GM21526 (cell line): Measurements from ENCODE around the gene BRD3OS.

ENCODE experiments used
- ATAC-seq: cut with Tn5 transposase; IDR thresholded peaks from one replicate; pipeline ENCODE4 v1.9.1; 2021; ENCODE audit warnings: moderate library complexity; ENCODE audit not compliant: unreplicated experiment, low FRiP score

Gene BRD3OS

DNA sequence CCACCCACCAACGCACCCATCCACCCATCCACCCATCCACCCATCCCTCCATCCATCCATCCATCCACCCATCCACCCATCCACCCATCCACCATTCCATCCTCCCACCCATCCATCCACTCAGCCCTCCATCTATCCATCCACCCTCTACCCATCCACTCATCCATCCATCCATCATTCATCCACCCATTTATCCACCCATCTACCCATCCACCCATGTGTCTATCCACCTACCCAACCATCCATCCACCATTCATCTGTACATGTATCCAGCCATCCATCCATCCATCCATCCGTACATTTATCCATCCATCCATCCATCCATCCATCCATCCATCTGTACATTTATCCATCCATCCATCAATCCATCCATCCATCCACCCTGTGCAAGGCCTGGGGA is 22.0 kb upstream of the BRD3OS start:
- ATAC-seq: no peak

DNA sequence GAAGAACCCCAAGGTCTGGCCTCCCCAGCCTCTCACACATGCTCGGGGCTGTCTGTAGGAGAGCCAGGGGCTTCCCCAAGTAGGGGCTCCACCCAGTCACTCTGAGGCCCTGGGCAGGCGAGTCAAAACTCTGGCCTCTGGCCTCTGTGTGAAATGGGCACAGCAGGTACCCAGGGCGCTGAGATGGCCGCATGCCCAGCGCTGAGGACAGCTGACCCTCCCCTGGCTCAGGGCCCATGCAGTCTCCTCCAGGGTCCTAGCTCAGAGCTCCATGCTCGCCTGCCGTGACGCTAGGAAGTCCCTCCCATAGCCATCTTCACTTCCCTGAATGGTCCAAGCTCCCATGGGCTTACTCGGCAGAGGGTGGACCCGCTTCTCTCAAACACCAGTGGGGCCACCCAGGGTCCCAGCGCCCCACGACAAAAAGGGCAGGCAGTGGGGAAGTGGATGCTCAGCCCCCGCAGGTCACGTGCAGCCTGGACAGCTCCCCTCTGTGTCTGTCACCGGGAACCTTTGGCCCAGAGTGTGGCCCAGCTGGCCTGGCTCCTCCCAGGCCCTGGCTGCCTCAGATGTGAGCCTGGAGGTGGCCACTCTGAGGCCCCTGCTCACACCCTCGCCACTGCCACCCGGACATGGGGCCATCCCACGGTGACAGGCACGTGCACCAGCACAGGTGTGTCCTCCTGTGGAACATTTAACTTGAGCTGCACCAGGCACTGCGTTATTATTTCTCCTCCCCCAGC is 21.0 kb upstream of the BRD3OS start:
- ATAC-seq: no peak

DNA sequence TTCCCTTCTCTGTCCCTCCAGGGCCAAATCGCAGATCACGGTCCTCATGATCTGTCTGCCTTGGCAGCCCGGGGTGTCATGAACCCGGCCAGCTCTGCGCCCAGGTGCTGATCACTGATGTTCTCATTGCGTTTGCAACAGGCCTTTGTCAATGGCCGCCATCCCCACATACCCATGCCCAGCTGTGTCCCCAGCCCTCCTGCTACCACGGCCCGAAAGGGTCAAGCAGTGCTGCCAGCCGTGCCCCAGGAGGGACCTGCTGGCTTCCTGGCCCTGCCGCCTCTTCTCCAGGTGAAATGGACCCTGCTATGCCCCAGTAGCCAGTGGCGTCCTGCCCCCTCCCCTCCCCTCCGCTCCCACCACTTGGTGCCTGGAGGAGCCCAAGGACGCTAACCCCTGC is 20.4 kb upstream of the BRD3OS start:
- no peak for ATAC-seq

- no peak for ATAC-seq
Measured at GRCh38 chr9:134005381-134005780, 19.9 kb upstream of the BRD3OS start.

GRCh38 chr9:134007150-134007549 is 18.1 kb upstream of the BRD3OS start:
- no peak for ATAC-seq

GRCh38 chr9:134007571-134007970 is 17.7 kb upstream of the BRD3OS start:
- ATAC-seq: no peak

GRCh38 chr9:134010310-134011173 is 14.7 kb upstream of the BRD3OS start:
- ATAC-seq: no peak

- ATAC-seq: no peak
Measured at GRCh38 chr9:134011401-134011800, 13.9 kb upstream of the BRD3OS start.

DNA sequence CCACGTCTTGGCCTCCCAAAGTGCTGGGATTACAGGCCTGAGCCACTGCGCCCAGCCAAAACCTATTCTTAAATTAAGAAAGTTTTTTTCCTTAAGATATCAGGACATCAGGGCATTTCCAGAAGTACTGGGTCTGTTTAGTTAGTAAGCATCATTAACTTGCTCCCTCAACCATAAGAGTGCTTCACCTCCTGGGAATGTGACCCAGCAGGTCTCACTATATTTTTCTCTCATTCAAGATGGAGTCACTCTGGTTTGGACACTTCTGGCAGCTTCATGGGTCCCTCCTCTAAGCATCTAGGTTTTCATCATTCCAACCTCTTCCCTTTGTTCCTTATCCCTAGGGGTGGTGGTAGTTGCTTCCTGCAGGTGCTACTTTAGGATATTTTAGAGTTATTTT is 10.3 kb upstream of the BRD3OS start:
- no peak for ATAC-seq

- ATAC-seq: no peak
Measured at GRCh38 chr9:134024214-134024792, 978 bp upstream of the BRD3OS start.

GRCh38 chr9:134025606-134026541 is 593 bp downstream of the BRD3OS start:
- peak; percentile 20 for ATAC-seq

DNA sequence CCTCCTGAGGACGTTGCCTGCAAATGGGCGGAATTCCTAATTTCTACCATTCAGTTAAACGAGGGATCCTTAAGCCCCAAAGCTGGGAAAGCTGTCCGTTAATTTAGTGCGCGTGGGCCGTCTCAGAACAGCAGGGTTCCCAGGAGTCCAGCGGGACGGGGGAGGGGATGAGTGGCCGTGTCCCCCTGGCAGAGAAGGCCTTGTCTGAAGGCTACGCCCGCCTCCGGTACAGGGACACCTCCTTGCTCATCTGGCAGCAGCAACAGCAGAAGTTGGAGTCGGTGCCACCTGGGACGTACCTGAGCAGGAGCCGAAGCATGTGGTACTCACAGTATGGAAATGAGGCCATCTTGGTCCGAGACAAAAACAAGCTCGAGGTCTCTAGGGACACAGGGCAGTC is 1.3 kb downstream of the BRD3OS start:
- ATAC-seq: no peak

DNA sequence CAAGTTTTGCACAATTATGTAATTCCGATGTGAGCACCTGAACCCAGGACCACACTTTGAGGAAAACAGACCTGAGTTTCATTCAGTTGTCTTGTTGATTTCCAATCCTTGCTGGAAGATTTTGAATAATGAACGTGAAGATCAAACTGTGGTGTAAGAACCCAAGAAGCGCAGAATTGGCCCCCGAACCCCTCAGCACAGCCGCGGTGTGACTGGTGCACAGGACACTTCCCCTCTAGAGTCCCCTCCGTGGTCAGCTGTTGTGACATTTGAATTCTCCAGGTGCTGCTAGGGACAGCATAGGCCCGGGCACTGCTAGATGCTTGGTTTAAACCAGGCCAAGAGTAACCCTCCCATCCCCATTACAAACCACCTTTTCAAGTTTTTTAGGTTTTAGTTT is 1.7 kb downstream of the BRD3OS start:
- no peak for ATAC-seq

DNA sequence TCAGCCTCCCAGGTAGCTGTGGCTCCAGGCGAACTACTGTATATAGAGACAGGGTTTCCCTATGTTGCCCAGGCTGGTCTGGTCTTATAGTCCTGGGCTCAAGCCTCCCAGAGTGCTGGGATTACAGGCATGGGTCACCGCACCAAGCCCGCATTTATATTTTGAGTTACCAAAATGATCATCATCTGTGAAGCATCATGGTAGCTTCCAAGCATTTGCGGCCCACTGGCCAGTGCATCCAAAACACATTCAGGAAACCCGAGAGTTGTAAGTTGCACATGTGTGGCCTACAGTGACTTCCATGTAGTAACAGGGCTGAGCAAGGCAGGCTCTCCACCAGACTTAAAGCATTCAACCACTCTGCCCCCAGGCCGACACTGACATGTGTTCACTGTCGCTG is 2.3 kb downstream of the BRD3OS start:
- no peak for ATAC-seq

DNA sequence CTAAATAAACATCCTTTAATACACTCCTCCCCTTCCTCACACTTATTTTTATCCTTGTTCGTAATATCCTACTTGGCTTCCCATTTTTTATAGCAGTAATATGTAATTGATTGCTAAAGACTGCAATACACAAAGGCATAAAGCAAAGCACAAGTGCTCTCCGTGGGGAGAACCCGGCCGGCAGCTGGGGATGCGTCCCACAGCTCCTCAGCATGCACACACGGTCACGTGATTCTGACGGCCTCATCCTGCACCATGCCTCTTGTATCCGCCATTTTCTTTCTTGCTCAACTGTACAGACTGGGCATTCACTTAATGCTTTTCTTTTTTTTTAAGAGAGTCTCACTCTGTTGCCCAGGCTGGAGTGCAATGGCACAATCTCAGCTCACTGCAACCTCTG is 2.8 kb downstream of the BRD3OS start:
- no peak for ATAC-seq

- ATAC-seq: no peak
Measured at GRCh38 chr9:134028575-134029247, 3.4 kb downstream of the BRD3OS start.

- ATAC-seq: no peak
Measured at GRCh38 chr9:134029248-134030226, 4.3 kb downstream of the BRD3OS start.

DNA sequence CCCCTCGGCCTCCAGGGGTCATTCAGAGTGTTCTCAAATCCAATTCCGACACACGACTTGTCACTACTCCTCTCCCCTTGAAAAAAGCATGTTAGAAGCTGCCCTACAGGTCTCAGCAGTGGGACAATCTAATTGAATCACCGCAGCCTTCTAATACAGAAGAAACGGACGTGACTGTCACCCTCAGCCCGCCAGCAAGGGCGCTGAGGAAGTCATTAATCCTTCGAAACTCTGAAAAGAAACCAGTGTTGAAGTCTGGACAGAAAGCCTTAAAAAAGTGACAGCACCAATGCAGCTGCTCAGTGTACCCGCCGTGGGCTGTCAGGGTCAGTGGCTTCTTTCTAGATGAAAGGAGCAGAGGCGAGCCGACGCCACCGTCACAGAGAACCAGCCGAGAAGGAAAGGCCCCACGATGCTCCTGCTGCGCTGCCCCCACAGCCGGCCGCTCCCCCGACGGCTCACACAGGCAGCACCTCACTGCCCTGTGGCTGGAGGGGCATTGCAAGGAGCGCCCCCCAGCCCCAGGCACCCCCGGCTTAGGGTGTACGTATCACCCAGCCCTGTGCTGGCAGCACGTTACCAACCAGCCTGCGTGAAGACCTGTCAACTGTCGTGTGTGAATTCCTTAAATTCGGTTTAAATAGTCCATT is 5.7 kb downstream of the BRD3OS start:
- no peak for ATAC-seq
